GM21737 (cell line): ENCODE results near the gene PKD1.
"Not testable (repeated sequence)": the region's sequence is repeated elsewhere in the genome, so short reads cannot be mapped to it uniquely, and the experiment has no call there.

ENCODE experiments used
- ATAC-seq: cut with Tn5 transposase; IDR thresholded peaks from one replicate; pipeline ENCODE4 v1.9.1; 2021; ENCODE audit warnings: mild to moderate bottlenecking, moderate library complexity; ENCODE audit not compliant: unreplicated experiment

The PKD1 gene

DNA sequence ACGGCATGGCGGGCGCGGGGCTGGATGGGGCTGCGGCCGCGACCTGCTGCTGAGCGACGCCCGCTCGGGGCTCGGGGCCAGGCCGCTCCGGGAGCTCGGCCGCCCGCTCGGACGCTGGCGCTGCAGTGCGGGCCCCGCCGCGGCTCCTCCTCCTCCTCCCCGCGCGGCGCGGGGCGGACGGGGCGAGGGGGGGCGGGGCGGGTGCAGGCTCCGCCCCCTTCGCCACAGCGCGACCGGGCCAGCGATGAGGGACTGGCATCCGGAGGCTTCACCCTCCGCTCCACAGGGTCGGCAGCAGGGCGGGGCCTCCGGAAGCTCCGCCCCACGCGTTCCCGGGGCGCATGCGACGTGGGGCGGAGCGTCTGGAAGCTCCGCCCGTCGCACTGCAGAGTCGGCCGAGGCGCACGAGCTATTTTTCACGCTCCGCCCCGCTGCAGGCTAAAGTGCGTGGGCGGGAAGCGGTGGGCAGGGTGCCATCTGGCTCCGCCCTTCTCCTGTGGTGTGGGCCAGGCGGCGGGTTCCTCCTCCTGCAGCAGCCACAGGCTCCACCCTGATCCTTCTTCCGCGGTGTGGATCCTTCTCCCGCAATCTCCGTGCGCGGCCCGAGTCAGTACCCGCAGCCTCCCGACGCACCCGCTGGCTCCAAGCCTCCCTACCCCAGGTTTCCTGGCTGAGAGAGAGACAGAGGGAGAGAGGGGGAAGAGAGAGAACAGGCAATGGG is at the start of gene PKD1:
TSS of gene PKD1 (minus strand) at position 129 of the 721 bp plus-strand sequence. CDS start 209 bp downstream, outside the sequence.
- ATAC-seq, result not testable (repeated sequence)

DNA sequence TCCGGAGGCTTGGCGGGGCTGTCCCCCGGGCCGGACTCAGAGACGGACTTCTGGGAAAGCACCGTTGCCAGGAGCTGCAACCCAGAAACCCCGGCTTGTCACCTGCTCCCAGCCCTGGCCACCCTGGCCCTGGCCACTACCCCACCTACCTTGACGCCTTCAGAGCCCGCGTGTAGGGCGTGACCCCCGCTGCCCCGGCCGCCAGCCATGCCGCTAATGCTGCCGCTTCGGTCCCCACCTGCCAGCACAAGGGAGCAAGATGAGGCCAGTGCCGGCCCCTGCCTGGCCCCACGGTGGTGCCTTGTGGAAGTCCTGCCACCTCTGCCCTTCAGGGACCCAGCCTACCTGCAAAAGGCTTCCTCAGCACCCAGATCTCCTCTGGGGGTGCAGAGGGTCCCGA is 49.3 kb upstream of the PKD1 start:
- ATAC-seq, result no peak

DNA sequence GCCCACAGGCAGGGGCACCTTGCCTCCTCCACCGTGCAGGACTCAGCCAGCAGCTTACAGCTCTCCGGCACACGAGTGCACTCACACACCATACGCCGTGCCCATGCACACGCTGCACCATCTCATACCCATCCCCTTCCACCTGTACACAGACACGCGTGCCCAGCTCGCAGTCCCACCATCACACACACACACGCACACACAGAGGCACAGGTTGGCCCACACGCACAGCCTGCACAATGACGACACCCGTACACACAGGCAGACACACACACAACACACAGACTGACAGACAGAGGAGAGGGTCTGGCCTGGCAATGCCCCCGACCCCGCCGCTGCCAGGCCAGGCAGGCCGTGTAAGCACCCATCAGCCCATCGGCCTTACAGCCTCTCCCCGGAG is 48.6 kb upstream of the PKD1 start:
- ATAC-seq, result no peak

DNA sequence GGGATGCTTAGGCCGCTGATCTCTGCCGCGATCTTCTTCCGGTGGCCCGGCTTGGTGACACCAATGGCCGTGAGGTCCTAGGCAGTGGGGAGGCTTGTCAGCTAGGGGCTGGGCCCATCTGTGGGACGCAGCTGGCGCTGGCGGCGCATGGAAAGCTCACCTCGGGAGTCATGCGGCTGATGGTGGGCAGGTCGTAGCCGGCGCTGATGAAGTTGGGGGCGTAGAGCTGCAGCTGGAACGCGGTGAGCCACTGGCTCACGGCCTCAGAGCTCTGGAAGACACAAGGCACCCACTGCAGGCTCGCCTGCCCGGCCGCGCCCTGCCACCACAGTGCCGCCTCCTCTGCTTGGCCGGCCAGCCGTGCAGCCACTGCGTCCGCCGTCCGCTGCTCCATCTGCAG is 48.0 kb upstream of the PKD1 start:
- ATAC-seq, result no peak

DNA sequence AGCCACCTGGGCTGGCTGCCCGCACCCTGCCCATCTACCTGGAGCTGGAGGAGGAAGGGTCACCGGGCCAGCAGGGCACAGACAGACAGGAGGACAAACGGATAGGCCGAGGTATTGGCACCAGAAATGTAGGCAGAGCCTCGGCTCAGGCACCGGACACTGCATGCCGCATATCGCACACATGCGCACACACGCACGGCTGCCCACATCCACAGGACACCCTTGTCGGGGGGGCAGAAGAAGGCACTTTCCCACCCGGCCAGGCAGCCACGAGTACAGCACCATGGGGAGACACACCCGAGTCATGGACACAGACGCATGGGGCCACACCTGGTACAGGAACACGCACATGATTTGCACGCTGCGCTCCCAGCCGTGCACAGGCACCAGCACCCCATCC is 46.3 kb upstream of the PKD1 start:
- ATAC-seq, result no peak

DNA sequence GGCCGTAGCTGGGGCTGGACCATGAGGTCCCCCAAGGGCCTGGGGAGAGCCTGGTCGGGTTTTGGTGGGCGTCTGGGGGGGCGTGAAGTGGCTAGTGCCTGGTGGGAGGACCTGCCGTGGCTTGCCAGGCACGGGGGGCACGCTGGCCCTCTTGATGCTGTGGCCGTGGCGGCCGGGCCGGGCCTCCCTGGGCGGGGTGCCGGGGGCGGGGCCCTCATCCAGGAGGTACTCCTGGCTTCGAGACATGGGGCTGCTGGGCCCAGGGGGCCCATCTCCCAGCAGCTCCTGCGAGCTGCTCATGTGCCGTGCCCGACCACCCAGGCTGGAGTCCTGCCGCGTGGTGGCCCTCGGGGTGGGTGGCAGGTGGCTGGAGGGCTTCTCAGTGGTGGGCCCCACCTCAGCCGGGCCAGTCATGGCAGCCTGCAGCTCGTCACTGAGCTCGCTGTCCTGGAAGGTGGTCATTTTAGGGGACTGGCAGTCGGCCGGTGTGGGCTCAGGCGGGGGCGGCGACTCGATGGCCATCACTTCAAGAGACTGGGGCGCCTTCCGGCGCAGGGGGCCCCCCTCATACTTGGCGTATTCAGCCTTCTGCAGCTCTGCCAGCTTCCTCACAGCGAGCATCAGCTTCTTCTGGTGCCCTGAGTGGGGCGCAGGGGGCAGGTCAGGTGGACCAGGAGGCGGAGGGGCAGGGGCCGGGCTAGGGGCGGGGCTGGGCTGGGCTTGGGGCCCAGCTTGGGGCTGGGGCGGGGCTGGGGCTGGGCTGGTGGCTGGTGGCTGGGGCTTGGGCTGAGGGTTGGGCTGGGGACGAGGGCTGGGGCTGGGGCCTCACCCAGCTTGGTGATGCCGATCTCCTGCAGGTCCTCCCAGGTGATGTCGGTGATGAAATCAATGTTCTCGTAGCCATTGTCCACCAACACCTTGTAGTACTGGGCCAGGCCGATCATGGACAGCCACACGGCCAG is 45.5 kb upstream of the PKD1 start:
- no peak for ATAC-seq

DNA sequence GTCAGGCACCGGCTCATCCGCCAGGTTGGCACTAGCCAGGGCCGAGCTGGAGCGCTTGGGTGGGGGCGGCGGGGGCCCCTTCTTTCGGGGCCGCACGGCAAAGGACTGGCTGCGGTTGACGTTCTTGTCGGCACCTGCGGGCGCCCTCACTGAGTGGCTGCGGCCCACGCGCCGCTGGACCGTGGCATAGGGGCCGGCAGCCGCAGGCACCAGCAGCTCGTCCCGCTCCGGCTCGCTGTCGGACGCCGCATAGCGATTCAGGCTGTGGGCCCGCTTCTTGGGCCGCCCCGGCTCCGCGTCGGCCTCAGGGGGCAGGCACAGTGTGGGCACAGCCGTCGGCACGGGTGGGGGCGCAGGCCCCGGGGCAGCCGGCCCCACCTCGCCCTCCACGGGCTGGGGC is 44.8 kb upstream of the PKD1 start:
- ATAC-seq, result no peak

DNA sequence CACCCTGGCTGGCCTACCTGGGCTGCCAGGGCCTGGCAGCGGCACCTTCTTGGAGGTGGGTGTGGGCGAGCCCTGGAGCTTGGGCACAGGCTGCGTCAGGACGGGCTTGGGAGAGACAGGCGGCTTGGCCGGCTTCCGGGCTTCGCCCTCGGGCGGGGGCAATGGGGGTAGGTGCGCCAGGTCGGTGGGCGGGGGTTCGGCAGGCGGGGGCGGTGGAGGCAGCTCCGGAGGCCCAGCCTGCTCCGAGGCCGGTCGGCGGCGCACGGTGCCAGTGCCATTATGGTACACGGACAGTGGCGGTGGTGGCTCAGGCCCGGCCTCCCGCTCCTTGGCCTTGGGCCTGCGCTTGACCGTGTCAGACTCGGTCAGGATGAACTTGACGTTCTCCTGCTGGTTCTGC is 43.9 kb upstream of the PKD1 start:
- no peak for ATAC-seq

DNA sequence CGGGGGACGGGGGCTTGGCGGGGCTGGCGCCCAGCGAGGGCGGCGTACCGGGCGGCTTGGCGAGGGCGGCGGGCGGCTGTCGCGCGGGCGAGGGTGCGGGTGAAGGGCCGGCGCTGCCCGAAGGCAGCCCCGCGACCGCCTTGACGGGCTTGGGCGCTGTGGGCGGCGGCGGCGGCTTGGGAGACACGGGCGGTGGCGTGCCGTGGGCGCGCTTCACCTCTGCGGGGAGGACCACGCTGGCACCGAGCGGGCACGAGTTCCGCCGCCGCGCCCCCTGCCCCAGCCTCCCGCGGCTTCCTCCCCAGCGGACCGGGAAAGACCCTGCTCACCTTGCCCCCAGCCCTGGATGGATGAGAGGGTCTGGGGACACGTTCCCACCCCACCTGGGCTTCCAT is 43.4 kb upstream of the PKD1 start:
- ATAC-seq, result no peak

DNA sequence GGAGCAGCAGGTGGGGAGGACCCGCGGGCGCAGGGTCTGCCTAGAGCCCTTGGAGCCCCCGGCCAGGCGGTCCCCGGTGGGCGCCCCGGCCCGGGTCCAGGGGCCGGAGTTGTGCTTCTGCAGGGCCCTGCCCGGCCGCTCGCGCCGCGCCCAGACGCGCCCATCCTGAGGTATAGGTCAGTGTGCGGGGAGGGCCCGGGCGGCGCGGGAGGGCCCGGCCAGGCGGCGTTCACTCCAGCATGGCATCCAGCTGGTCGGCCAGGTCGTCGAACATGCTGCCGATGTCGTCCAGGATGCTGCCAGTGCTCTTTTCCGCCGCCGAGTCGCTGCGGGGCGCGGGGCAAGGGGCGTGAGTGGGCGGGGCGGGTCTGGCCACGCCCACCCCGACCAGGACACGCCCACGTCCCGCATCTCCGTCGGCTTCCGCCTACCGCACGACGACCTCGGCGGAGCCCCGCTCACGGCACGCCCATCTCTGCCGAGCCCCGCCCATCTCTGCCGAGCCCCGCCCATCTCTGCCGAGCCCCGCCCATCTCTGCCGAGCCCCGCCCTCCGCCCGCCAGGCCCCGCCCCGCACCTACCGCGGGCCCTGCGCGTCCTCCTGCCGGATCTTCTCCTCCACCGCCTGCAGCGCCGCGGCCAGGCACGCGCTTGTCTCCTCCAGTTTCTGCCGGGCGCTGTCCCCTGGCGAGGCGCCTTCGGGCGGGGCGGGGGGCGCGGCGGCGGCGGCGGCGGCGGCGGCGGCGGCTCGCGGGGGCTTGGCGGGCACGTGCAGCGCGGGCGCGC is 42.8 kb upstream of the PKD1 start:
- no peak for ATAC-seq

DNA sequence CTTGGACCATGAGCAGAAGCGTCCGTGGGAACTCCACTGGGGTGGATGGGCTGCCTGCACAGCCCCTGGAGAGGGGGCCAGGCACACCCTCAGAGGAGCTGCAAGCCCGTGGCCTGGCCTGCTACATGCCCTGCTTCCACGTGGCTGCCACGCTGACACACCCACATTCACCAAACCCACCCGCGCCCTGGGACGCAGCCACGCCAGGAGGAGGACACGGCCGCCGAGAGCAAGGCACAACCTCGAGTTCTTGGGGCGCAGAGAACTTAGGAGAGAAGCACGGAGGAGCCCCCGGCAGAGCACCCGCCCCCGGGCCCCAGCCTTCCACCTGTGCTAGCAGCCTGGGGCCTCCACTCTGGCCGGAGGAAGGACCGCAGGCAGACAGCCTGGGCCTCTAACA is 41.9 kb upstream of the PKD1 start:
- no peak for ATAC-seq

DNA sequence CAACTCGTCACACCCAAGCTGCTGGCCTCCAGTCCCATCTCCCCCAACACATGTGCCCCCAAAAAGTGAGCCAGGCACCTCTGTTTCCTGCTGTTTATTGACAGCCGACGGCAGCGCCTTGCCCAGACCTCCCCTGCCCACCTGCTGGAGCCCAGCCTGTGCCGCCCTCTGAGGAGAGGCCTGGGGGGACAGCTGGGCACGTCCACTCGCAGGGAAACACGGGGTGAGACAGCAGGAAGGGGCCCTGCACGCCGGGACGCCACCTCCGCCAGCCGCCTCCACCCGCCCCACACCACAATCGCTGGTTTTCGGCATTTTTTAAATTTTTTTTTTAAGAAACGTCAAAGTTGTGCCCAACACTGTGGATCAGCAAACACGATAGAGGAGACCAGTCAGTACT is 41.4 kb upstream of the PKD1 start:
- no peak for ATAC-seq

DNA sequence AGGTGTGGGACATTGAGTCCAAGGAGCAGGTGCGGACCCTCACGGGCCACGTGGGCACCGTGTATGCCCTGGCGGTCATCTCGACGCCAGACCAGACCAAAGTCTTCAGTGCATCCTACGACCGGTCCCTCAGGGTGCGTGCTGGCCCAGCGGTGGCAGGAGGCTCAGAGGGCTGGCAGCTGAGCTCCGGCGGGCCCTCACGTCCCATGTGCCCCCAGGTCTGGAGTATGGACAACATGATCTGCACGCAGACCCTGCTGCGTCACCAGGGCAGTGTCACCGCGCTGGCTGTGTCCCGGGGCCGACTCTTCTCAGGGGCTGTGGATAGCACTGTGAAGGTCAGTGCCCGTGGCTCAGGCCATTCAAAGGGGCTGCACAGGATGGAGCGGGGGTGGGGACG is 40.3 kb upstream of the PKD1 start:
- no peak for ATAC-seq

DNA sequence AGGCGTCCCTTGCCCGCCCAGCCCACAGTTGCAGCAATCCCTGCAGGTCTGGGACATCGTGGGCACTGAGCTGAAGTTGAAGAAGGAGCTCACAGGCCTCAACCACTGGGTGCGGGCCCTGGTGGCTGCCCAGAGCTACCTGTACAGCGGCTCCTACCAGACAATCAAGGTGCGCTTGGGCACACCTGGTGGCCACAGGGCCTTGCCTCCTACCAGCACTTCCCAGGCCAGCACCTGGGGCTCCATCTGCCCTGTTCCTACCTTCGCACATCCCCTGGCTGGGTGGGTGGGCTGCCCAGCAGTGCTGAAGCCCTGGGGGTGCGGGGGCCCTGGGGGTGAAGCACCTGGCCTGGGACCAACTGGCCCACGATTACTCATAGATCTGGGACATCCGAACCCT is 39.8 kb upstream of the PKD1 start:
- ATAC-seq, result no peak

DNA sequence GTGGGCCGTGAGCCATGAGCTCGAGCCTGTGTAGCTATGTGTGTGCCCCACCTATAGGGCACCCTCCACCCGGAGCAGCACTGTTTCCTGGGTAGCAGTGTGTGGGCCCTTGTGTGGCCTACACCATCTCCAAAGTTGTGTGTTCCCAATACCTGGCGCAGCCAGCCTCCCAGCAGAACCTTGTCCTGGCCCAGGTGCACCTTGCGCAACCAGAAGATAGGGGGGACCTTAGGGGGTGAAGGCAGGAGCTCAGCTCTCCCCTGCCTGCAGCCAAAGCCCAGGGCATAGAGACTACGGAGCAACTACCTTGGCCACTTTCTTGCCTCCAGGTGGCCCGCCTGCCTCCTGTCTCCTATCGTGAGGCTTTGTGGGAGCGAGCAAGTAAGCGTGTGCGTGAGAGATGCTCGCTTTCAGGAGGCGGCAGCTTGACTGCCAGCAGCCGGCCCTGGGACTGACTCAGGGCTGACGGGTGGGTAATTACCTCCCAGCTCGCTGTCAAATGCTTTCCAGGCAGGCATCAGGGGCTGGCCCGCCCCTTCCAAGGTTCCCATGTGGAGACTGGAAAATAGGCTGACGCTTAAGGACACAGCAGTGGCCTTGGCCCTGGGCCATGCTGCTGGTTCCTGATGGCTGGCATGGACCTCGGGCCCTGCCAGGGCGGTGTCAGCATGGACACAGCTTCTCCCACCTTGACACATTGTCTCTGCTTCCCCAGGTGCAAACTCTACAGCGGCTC is 38.9 kb upstream of the PKD1 start:
- ATAC-seq, result no peak

DNA sequence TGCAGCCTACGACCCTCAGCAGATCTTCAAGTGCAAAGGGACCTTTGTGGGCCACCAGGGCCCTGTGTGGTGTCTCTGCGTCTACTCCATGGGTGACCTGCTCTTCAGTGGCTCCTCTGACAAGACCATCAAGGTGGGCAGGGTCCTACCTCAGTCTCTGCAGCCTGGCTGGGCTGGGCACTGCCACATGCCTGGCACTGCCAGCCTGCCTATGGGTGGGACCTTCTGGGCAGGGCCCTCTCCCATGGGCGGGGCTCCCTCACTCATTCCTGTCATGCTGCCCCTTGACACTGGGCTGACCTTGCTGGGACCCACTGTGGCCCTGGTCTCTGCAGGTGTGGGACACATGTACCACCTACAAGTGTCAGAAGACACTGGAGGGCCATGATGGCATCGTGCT is 38.2 kb upstream of the PKD1 start:
- no peak for ATAC-seq

DNA sequence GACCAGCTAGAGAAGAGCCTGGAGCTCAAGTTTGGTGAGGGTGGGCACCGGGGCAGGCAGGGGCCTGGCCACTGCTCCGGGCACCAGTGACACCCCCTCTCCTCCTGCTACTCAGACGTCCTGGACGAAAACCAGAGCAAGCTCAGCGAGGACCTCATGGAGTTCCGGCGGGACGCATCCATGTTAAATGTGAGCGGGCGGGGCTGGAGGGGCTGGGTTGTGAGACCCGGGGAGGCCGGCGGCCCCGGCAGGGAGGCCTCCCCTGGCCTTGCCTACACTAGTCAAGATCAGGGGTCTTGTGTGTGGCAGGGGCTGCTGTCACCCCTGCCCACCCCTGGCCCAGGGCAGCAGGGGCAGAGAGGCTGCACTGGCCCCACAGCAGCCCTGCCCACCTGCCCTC is 37.7 kb upstream of the PKD1 start:
- no peak for ATAC-seq

DNA sequence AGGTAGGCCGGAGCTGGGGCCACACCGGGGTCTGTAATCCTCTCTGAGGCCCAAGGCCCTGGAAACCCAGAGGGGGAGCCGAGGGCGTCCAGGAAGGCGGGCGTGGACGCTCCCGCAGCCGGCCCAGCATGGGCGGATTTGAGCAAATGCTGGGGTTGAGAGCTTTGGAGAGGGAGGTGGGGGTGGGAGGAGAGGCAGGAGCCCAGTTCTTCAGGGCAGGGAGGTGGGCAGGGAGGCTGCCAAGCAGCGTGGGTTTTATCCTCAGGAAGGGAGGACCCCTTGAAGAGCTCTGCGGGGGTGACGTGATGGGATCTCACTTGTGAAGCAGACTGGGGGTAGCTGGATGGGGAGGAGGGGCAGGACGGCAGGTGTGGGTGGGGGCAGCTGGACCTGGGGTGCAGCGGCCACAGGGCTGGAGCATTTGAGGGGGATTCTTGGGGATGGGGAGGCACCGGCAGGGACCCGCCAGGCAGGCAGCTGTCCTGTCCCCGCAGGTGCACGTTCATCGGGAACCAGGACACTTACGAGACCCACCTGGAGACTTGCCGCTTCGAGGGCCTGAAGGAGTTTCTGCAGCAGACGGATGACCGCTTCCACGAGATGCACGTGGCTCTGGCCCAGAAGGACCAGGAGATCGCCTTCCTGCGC is 37.1 kb upstream of the PKD1 start:
- no peak for ATAC-seq

DNA sequence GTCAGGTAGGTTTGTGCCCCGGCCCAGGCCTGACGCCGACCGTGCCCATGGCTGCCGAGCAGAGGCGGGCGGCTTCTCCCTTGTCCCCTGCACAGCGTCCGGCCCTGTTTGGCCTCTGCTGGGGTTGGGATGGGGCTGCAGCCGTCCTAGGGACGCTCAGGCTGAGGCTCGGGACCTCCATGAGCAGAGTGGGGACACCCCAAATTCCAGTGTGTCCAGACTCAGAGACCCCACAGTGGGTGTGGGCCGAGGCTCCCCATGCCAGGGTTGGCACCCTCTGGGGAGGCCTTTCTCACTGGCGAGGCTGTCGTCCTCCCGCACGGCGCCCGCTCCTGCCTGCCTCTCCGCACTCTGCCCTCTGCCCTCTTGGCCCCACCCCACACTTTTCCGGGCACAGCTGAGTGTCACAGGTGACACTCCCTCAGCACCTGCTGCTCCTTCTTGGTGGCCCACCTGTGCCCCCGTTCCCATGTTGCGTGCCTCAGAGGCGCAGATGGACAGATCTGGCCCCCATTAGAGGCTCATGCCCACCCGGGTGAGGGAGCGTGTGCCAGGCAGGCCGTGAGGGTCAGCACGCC is 36.0 kb upstream of the PKD1 start:
- no peak for ATAC-seq
